ENCODE data around the gene MGAT5B.

Gene MGAT5B

DNA sequence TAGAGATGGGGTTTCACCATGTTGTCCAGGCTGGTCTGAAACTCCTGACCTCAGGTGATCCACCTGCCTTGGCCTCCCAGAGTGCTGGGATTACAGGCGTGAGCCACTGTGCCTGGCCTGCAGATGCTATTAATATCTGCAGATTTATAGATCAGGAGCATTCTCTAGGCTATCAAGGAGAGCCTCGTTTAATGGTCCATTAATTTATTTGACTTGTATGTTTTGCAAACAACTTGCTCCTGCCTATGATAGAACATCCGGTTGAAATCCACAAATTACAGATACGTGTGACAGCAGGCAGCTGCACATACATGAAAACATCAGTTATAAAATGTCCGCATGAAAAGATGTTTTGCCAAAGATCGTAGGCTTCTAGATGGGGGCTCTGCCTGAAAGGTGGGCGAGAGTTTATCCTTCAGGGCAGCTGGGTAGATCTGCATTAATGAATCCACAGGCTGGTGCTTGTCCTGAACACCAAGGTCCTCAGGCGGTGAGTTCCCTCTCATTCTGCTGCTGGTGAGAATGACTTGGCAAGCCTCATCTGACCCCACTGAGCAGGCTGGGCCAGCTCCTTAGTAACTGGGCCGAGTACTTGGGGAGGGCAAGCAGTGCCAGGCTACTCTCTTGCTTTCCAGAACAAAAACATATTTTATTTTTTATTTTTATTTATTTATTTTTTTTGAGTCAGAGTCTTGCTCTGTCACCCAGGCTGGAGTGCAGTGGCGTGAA is 37.1 kb upstream of the MGAT5B start:
- TF ChIP-seq, protein P1, sequence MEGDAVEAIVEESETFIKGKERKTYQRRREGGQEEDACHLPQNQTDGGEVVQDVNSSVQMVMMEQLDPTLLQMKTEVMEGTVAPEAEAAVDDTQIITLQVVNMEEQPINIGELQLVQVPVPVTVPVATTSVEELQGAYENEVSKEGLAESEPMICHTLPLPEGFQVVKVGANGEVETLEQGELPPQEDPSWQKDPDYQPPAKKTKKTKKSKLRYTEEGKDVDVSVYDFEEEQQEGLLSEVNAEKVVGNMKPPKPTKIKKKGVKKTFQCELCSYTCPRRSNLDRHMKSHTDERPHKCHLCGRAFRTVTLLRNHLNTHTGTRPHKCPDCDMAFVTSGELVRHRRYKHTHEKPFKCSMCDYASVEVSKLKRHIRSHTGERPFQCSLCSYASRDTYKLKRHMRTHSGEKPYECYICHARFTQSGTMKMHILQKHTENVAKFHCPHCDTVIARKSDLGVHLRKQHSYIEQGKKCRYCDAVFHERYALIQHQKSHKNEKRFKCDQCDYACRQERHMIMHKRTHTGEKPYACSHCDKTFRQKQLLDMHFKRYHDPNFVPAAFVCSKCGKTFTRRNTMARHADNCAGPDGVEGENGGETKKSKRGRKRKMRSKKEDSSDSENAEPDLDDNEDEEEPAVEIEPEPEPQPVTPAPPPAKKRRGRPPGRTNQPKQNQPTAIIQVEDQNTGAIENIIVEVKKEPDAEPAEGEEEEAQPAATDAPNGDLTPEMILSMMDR (IDR thresholded peaks at IDR 0.05) = no peak

DNA sequence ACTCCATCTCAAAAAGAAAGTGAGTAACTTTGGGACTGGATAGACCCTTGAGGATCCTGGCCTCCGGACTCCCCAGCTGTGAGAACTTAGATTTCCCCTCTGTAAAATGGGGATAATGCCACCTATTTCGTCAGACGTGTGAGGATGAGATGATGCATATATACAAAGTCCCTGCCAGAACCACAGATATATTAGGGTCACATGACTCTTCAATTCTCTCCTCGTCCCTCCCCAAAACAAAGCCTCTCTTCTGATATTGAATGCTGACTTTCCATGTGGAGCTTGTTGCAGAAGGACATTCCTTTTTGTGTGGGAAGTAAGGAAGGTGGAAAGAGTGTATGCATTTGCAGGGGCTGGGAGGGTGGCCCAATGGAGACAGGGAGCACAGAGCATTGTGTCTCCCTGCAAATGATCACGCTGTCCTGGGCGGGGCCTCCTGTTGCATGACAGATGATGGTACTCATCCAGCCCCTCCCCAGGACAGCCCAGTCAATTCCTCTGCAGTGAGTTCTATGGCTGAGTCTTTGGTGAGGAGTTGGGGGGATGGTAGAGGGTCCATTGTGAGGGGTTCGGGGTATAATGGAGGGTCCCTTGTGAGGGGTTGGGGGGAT is 35.1 kb upstream of the MGAT5B start:
- TF ChIP-seq, protein P1 (IDR thresholded peaks at IDR 0.05) = no peak

DNA sequence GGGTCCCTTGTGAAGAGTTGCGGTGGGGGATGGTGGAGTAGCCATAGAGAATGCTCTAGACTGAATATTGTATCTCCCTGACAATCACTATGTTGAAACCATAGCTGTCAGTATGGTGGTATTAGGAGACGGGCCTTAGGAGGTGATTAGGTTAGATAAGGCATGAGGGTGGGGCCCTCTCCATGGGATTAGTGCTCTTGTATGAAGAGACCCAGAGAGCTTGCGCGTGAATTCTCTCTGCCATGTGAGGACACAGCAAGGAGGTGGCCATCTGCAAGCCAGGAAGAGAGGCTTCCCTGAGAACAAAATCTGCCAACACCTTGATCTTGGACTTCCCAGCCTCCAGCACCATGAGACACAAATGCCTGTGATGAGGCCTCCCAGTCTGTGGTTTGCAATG is 34.5 kb upstream of the MGAT5B start:
- TF ChIP-seq, protein P1 (IDR thresholded peaks at IDR 0.05) = no peak

DNA sequence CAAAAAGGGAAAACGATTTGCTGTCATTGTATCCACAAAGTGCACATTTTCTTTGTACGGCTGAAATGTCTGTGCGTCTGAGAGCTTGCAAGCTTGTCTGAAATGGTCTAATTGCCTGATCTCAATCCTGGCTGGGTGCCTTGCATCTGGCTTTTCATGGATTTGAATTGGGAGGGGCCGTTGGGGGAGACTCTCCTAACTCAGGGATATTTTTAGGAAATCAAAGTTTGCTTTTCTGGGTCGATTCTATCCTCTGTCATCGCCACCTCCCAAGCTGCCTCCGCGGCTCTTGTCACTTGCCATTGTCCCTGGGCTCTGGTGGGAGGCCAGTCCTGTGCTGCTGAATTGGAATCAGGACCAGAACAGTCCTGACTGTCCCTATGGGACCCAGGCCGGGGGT is 33.3 kb upstream of the MGAT5B start:
- TF ChIP-seq, protein P1 (IDR thresholded peaks at IDR 0.05) = no peak

DNA sequence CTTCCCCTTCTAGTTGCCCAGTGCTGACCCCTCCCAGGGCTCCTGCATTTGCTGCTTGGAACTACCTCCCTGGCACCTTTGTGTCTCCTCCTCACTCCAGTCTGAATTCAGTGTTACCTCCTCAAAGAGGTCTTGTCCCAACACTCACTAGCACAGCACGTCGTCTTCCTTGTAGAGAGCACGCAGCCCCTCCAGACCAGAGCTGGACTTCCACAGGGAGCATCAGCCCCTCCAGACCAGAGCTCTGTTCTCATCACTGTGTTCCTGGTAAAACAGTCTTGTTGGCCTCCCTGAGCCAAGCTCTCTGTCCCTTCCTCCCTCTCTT is 27.8 kb upstream of the MGAT5B start:
- TF ChIP-seq, protein P1 (IDR thresholded peaks at IDR 0.05) = no peak

DNA sequence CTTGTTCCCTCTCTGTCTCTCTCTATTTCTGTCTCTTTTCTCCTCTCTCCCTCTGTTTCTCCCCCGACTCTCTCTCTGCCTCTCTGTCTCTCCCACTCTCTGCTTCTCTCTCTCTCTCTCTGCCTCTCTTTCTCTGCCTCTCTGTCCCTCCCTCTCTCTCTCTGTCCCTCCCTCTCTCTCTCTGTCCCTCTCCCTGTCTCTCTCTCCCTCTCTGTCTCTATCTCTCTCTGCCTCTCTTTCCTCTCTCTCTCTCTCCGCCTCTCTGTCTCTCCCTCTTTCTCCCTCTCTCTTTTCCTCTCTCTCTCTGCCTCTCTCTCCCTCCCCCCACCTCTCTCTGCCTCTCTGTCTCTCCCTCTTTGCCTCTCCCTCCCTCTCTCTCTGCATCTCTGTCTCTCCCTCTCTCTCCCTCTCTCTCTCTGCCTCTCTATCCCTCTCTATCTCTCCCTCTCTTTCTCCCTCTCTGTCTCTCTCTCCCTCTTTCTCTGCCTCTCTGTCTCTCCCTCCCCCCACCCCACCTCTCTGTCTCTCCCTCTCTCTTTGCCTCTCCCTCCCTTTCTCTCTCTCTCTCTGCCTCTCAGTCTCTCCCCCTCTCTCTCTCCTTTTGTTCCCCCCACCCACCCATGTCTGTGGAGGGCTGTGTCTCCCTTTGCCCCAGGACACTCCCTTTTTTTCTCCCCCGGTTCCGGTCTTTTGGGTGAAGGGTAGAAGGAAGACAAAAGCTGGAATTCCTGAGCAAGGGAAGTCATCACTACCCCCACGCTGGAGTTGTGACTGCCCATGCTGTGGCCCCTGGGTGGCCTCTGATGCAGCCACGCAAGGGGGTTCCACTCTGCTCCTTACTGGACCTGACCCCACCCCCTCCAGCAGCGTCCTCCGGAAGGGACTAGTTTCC is 27.1 kb upstream of the MGAT5B start:
- TF ChIP-seq, protein P1 (IDR thresholded peaks at IDR 0.05) = no peak

DNA sequence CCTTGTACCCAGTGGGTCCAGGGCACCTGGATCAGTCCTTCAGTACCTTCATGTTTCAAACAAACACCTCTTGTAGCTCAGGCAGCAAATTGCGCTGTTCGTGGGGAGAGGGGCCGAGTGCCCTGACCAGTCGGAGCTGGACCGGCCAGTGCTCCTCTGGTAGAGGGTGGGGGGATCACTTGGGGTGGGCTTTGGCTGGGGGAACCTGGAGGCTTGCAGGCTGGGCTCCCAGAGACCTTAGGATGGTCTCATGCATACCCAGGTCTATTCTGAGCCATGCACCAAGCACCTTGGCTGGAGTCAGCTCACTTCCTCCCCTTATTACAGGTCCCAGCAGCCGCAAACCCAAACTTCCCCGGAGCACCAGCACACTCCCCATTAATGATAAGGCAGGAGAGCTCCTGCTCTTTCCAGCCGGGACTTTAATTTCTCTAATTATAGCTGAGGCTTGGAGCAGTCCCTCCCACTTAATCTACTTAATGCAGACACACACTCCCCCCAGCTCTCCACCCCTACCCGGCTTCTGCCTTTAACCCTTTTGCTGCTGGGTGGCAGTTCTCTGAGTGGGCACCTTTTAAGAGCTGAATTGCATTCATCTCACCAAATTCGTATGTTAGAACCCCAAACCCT is 26.3 kb upstream of the MGAT5B start:
- TF ChIP-seq, protein P1 (IDR thresholded peaks at IDR 0.05) = no peak

Data from LNCAP (cell line).